HG02678 (cell line): ENCODE measurements around the gene PTTG1IP.
"Not testable (repeated sequence)": the region's sequence is repeated elsewhere in the genome, so short reads cannot be mapped to it uniquely, and the experiment has no call there.

Source experiments
- ATAC-seq: cut with Tn5 transposase; IDR thresholded peaks from one replicate; pipeline ENCODE4 v1.9.1; 2021; ENCODE audit warnings: mild to moderate bottlenecking, moderate library complexity; ENCODE audit not compliant: unreplicated experiment

Gene PTTG1IP

GRCh38 chr21:44873356-44874239 lies at the start of gene PTTG1IP:
PTTG1IP (minus strand) TSS chr21:44873690; CDS start chr21:44873616, 74 bp downstream.
- ATAC-seq: peak; percentile 76

GRCh38 chr21:44921928-44922327 lies 48.4 kb upstream of the PTTG1IP start:
- ATAC-seq: no peak

GRCh38 chr21:44920694-44921604 lies 47.5 kb upstream of the PTTG1IP start, which contains the start of gene ITGB2:
ITGB2 (minus strand) TSS chr21:44920899; CDS start chr21:44910782, 10,117 bp downstream.
- peak; percentile 61 for ATAC-seq

GRCh38 chr21:44919913-44920693 lies 46.6 kb upstream of the PTTG1IP start:
- peak; percentile 28 for ATAC-seq

GRCh38 chr21:44919111-44919912 lies 45.8 kb upstream of the PTTG1IP start:
- ATAC-seq: no peak

GRCh38 chr21:44918581-44919033 lies 45.1 kb upstream of the PTTG1IP start:
- ATAC-seq: no peak

- ATAC-seq: no peak
Observed at GRCh38 chr21:44918107-44918470, 44.6 kb upstream of the PTTG1IP start.

- ATAC-seq: no peak
Observed at GRCh38 chr21:44917446-44918106, 44.1 kb upstream of the PTTG1IP start.

GRCh38 chr21:44916965-44917364 lies 43.5 kb upstream of the PTTG1IP start:
- no peak for ATAC-seq

- peak; percentile 55 for ATAC-seq
Observed at GRCh38 chr21:44914176-44914874, 40.8 kb upstream of the PTTG1IP start.

GRCh38 chr21:44913425-44914175 lies 40.1 kb upstream of the PTTG1IP start:
- no peak for ATAC-seq

- not testable (repeated sequence) for ATAC-seq
Observed at GRCh38 chr21:44912506-44913412, 39.3 kb upstream of the PTTG1IP start.

- ATAC-seq: no peak
Observed at GRCh38 chr21:44912158-44912473, 38.6 kb upstream of the PTTG1IP start.

- ATAC-seq: no peak
Observed at GRCh38 chr21:44911384-44912157, 38.1 kb upstream of the PTTG1IP start.

GRCh38 chr21:44911068-44911383 lies 37.5 kb upstream of the PTTG1IP start:
- ATAC-seq: no peak

GRCh38 chr21:44910229-44911067 lies 37.0 kb upstream of the PTTG1IP start:
- ATAC-seq: no peak
